Measurements from ENCODE around the gene TMEM109. TPM values are rescaled to one million over a fixed set of nuclear protein-coding genes. Genes with fewer than 3 reads are reported as not detected.

The TMEM109 gene
- total and polyA plus RNA-seq, 2 of the 4 experiments (the other 2 are of a cell fraction) = 15.1 to 69.7 TPM

DNA sequence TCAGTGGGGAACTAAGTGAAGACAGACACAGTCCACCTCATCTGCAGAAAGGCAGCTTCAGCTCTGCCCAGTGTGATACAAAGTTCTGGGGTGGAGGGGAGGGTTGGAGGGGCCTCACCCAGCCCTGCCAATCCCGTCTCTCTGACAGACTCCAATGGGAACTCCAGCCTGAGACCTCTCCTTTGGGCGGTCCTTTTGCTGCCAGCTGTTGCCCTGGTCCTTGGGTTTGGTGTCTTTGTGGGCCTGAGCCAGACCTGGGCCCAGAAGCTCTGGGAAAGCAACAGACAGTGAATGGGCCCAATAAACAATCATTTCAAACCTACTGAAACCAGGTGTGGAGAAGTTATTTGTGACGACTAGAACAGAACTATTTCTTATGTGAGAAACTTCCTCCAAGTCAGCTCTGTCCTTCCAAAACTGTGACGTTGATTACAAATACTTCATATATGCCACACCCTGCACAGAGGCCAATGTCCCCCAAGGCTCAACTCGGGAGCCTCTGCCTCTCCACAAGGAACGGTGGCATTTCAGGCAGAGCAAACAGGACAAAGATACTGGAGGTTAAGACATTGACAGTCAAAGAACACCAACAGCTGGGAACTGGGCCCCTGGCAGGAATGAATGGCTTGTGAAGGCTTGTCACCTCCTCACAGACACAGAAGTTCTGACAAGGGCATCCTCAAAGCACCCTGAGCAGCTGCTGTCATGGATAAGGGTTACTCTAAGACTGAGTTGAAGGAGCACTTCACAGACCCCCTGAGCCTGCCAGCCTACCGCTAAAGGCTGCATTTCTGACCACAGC lies 38.4 kb upstream of the TMEM109 start:
- H4K5ac ChIP-seq (ENCODE audit: low read depth, low read length) = no peak overlapping the region
- ChIA-PET POLR2A (ENCODE audit: unreplicated experiment) (no interaction called here), CTCF (interaction anchor here (1.2 to 2.0 kb wide), 2 partner anchors 12 to 24 kb away, joined by 4 to 6 read pairs; no protein-coding TSS in a partner anchor)
- dilution Hi-C loops (cut with HindIII; ENCODE audit: low sequenced_read_pairs, unreplicated experiment) (no loop called here), in situ Hi-C loops (cut with MboI; ENCODE audit: low sequenced_read_pairs) (no loop called here), intact Hi-C loops (cut with micrococcal nuclease) (no loop called here)
- H2BK20ac ChIP-seq (ENCODE audit: low read depth, low read length) = no peak overlapping the region
- H3K14ac ChIP-seq (replicated peaks; ENCODE audit: low read depth, low read length) = no peak overlapping the region
- no peak for ATAC-seq (ENCODE audit: low read depth)
- no peak overlapping the region for H3K18ac ChIP-seq (ENCODE audit: low read depth, low read length)
- no peak overlapping the region for H2BK120ac ChIP-seq (ENCODE audit: low read depth, low read length)
- no peak overlapping the region for H3K23ac ChIP-seq (ENCODE audit: low read depth, low read length)
- no peaks in the 10 kb centered on the region for H3K36me3 ChIP-seq (ENCODE audit: control insufficient read depth, insufficient read depth, low read length)
- H2AFZ ChIP-seq (replicated peaks; ENCODE audit: low read length, poor library complexity) = no peak overlapping the region
- no peak overlapping the region for H2BK15ac ChIP-seq (ENCODE audit: low read depth, low read length)
- no peak overlapping the region for H3K4ac ChIP-seq (ENCODE audit: low read depth, low read length)
- no peak overlapping the region for H3K27ac ChIP-seq (ENCODE audit: insufficient read depth, low read length)
- no peak overlapping the region for H4K8ac ChIP-seq (ENCODE audit: low read depth in 2 of 2, low read length in 2 of 2)
- H4K20me1 ChIP-seq (ENCODE audit: insufficient read depth, low read length) = no peaks in the 10 kb centered on the region
- H3K9me1 ChIP-seq (ENCODE audit: insufficient read depth, low read length) = peaks cover 20% of the 10 kb centered on the region
- BruUV-seq (replicated peaks) = no TSS peak
- no peak overlapping the region for H3K4me3 ChIP-seq (ENCODE audit: insufficient read depth, low read depth, low read length)
- no peak overlapping the region for H2BK5ac ChIP-seq (ENCODE audit: low read depth, low read length, poor library complexity, severe bottlenecking)
- H3K27me3 ChIP-seq (ENCODE audit: control insufficient read depth, insufficient read depth, low read length) = no peaks in the 10 kb centered on the region
- H2AK9ac ChIP-seq (replicated peaks; ENCODE audit: low read depth, low read length, poor library complexity) = no peak overlapping the region
- 0 out of 4 replicates have a peak, but pooled peaks cover 0 to 3% of the 10 kb centered on the region in 2 experiments for H3K79me1 ChIP-seq (ENCODE audit: low read depth in 1 of 2, low read length in 2 of 2)
- no peaks in the 10 kb centered on the region for H3K9me3 ChIP-seq (ENCODE audit: control insufficient read depth, insufficient read depth, low read length)
- no peak overlapping the region for H2AK5ac ChIP-seq (ENCODE audit: low read depth, low read length)
- no peak overlapping the region for H3K9ac ChIP-seq (ENCODE audit: low read depth, low read length)
- H4K91ac ChIP-seq (ENCODE audit: insufficient read depth, low read depth, low read length) = no peak overlapping the region
- H3K56ac ChIP-seq (ENCODE audit: extremely low read depth, insufficient read depth, low read length) = no peak overlapping the region
- no peak overlapping the region for H3K4me2 ChIP-seq (ENCODE audit: low read depth, low read length)
- peaks cover 22% of the 10 kb centered on the region for H3K4me1 ChIP-seq (ENCODE audit: control insufficient read depth, insufficient read depth, low read length)
- WGBS, 2 experiments (ENCODE audit: extremely low coverage in 2 of 2, insufficient read length in 1 of 2) = 100% methylated on average over 1 of the region's 7 CpGs; no CpG with 5 or more reads in 1 of the 2 experiments
- DNase-seq = no peak
- TF ChIP-seq MXI1 (IDR thresholded peaks at IDR 0.05; ENCODE audit: borderline replicate concordance, low read depth, low read length) (no peak), CHD1 (IDR thresholded peaks at IDR 0.05; ENCODE audit: low read depth, low read length) (no peak), MAZ (IDR thresholded peaks at IDR 0.05; ENCODE audit: borderline replicate concordance, low read depth, low read length) (no peak), RAD21 (IDR thresholded peaks at IDR 0.05; ENCODE audit: low read length) (no peak), CEBPB (IDR thresholded peaks at IDR 0.05; ENCODE audit: low read depth, low read length) (no peak), BHLHE40 (IDR thresholded peaks at IDR 0.05; ENCODE audit: low read depth, low read length) (no peak), RFX5 (IDR thresholded peaks at IDR 0.05; ENCODE audit: low read depth, low read length) (no peak), SMC3 (IDR thresholded peaks at IDR 0.05; ENCODE audit: low read depth, low read length) (no peak), FOS (IDR thresholded peaks at IDR 0.05; ENCODE audit: low read depth, low read length) (no peak), NFE2L2 (IDR thresholded peaks at IDR 0.05; ENCODE audit: low read depth, low read length) (no peak), POLR2A (IDR thresholded peaks at IDR 0.05; ENCODE audit: low read depth, low read length) (no peak), MAFK (IDR thresholded peaks at IDR 0.05; ENCODE audit: low read depth, low read length) (no peak)
- TF ChIP-seq, protein P1, sequence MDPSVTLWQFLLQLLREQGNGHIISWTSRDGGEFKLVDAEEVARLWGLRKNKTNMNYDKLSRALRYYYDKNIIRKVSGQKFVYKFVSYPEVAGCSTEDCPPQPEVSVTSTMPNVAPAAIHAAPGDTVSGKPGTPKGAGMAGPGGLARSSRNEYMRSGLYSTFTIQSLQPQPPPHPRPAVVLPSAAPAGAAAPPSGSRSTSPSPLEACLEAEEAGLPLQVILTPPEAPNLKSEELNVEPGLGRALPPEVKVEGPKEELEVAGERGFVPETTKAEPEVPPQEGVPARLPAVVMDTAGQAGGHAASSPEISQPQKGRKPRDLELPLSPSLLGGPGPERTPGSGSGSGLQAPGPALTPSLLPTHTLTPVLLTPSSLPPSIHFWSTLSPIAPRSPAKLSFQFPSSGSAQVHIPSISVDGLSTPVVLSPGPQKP (IDR thresholded peaks at IDR 0.05; ENCODE audit: borderline replicate concordance, low read depth, low read length) = no peak
- TF ChIP-seq, protein P2, sequence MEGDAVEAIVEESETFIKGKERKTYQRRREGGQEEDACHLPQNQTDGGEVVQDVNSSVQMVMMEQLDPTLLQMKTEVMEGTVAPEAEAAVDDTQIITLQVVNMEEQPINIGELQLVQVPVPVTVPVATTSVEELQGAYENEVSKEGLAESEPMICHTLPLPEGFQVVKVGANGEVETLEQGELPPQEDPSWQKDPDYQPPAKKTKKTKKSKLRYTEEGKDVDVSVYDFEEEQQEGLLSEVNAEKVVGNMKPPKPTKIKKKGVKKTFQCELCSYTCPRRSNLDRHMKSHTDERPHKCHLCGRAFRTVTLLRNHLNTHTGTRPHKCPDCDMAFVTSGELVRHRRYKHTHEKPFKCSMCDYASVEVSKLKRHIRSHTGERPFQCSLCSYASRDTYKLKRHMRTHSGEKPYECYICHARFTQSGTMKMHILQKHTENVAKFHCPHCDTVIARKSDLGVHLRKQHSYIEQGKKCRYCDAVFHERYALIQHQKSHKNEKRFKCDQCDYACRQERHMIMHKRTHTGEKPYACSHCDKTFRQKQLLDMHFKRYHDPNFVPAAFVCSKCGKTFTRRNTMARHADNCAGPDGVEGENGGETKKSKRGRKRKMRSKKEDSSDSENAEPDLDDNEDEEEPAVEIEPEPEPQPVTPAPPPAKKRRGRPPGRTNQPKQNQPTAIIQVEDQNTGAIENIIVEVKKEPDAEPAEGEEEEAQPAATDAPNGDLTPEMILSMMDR (conservative IDR thresholded peaks at IDR 0.05; ENCODE audit: low read depth, low read length) = no peak
- TF ChIP-seq, protein P3, sequence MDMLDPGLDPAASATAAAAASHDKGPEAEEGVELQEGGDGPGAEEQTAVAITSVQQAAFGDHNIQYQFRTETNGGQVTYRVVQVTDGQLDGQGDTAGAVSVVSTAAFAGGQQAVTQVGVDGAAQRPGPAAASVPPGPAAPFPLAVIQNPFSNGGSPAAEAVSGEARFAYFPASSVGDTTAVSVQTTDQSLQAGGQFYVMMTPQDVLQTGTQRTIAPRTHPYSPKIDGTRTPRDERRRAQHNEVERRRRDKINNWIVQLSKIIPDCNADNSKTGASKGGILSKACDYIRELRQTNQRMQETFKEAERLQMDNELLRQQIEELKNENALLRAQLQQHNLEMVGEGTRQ (IDR thresholded peaks at IDR 0.05; ENCODE audit: low read depth, low read length) = no peak
